PC-9 (cell line): ENCODE results near the gene SCGB1A1. TPM values are rescaled to one million over a fixed set of nuclear protein-coding genes. Genes with fewer than 3 reads are reported as not detected.

Experiments
- BruUV-seq: library from RNA; stranded (reverse); fragments of 400-500 nt; replicated peaks from 2 replicates; lab custom pipeline; 2021; lab: Mats Ljungman, UMichigan
- CTCF ChIA-PET: fragments of 300-600 bp; sonication (Branson Sonifier 250); formaldehyde crosslinking; loops from one replicate; lab custom pipeline; 2022; ENCODE audit warnings: antibody characterized with exemption; lab: Charles Lee
- POLR2A ChIA-PET: fragments of 300-600 bp; sonication (Branson Sonifier 250); formaldehyde crosslinking; loops from one replicate; lab custom pipeline; 2022; ENCODE audit warnings: antibody characterized with exemption; ENCODE audit not compliant: unreplicated experiment; lab: Charles Lee
- DNase-seq, 2 experiments: peaks; one replicate each; pipeline versions ENCODE4 v3.0.0 to v3.0.0-alpha.2; 2015 to 2022; ENCODE audit warnings: mixed read lengths in 1 of 2
- H2AFZ ChIP-seq: fragments of 200-600 bp; sonication (generic); 2 replicates; pipeline ENCODE4 v1.8.1; 2017; ENCODE audit warnings: antibody characterized with exemption
- H3F3A ChIP-seq: fragments of 200-600 bp; sonication (generic); 2 replicates; pipeline ENCODE4 v1.8.1; 2017; ENCODE audit warnings: antibody characterized with exemption, mild to moderate bottlenecking, low read depth; ENCODE audit not compliant: insufficient read depth
- H3K27ac ChIP-seq: fragments of 200-600 bp; sonication (generic); 2 replicates; pipeline ENCODE4 v1.6.1; 2016; ENCODE audit warnings: mixed run types
- H3K27me3 ChIP-seq: fragments of 200-600 bp; sonication (generic); 2 replicates; pipeline ENCODE4 v1.6.1; 2016; ENCODE audit warnings: low read depth, mixed run types; ENCODE audit not compliant: insufficient read depth
- H3K36me3 ChIP-seq: fragments of 200-600 bp; sonication (generic); 2 replicates; pipeline ENCODE4 v1.6.1; 2016; ENCODE audit warnings: low read depth, mixed run types
- H3K4me1 ChIP-seq: fragments of 200-600 bp; sonication (generic); replicated peaks from 2 replicates; pipeline ENCODE4 v1.6.1; 2016; ENCODE audit warnings: mixed run types; ENCODE audit not compliant: insufficient read depth
- H3K4me2 ChIP-seq: fragments of 200-600 bp; sonication (generic); 2 replicates; pipeline ENCODE4 v1.6.1; 2017; ENCODE audit warnings: mixed run types
- H3K4me3 ChIP-seq: fragments of 200-600 bp; sonication (generic); 2 replicates; pipeline ENCODE4 v1.6.1; 2016; ENCODE audit warnings: mixed run types
- H3K79me2 ChIP-seq: fragments of 200-600 bp; sonication (generic); 2 replicates; pipeline ENCODE4 v1.6.1; 2017; ENCODE audit warnings: low read depth, mixed run types
- H3K9me2 ChIP-seq: fragments of 200-600 bp; sonication (generic); 2 replicates; pipeline ENCODE4 v1.8.1; 2017; ENCODE audit warnings: mild to moderate bottlenecking; ENCODE audit not compliant: insufficient read depth
- H3K9me3 ChIP-seq: fragments of 200-600 bp; sonication (generic); 2 replicates; pipeline ENCODE4 v1.8.1; 2016; ENCODE audit warnings: low read depth; ENCODE audit not compliant: insufficient read depth
- H4K20me1 ChIP-seq: fragments of 200-600 bp; sonication (generic); 2 replicates; pipeline ENCODE4 v1.8.1; 2017; ENCODE audit not compliant: insufficient read depth
- CTCF ChIP-seq: fragments of 200-600 bp; sonication (generic); conservative IDR thresholded peaks from 2 replicates; pipeline ENCODE4 v1.6.1; 2017; ENCODE audit warnings: mixed run types, antibody characterized with exemption, mild to moderate bottlenecking, moderate library complexity
- EZH2 ChIP-seq: fragments of 200-600 bp; sonication (generic); IDR thresholded peaks from 2 replicates; pipeline ENCODE4 v1.8.0; 2017; ENCODE audit warnings: antibody characterized with exemption, low read depth
- intact Hi-C: fragments of 100-400 bp; cut with micrococcal nuclease; formaldehyde crosslinking; loops from one replicate; pipeline ENCODE4 v1.10.0; 2022; ENCODE audit not compliant: unreplicated experiment
- total RNA-seq: library from RNA; stranded (reverse); gene quantifications from 2 replicates; pipeline ENCODE4 v1.2.3, GENCODE V29; 2021

Gene SCGB1A1
- total RNA-seq, 1 experiment from 2014 or later = not detected

- no peaks in the 10 kb centered on the region for H3K36me3 ChIP-seq
- no TSS peak for BruUV-seq
- peaks cover 27% of the 10 kb centered on the region for H3K4me1 ChIP-seq
- no peaks in the 10 kb centered on the region for H3K79me2 ChIP-seq
- intact Hi-C loops = loop anchor here (5.0 kb wide), 1 partner anchor 395 kb away; the partner anchor contains the start of gene TMEM179B
- H3K27ac ChIP-seq = no peak overlapping the region
- no peaks in the 10 kb centered on the region for H4K20me1 ChIP-seq
- TF ChIP-seq CTCF = no peak
- no peak for TF ChIP-seq EZH2
- H3K9me2 ChIP-seq = no peaks in the 10 kb centered on the region
- H3K27me3 ChIP-seq = no peaks in the 10 kb centered on the region
- H3F3A ChIP-seq = peaks cover 29% of the 10 kb centered on the region; the same call in 1 of the 2 replicates
- CTCF ChIA-PET = interaction anchor here (0.6 kb wide), 1 partner anchor 271 kb away, joined by 3 read pairs; no protein-coding TSS in a partner anchor
- no peaks in the 10 kb centered on the region for H3K9me3 ChIP-seq
- no peak overlapping the region for H3K4me2 ChIP-seq
- DNase-seq = no peak
- no peak overlapping the region for H2AFZ ChIP-seq
- H3K4me3 ChIP-seq = no peak overlapping the region
- POLR2A ChIA-PET = interaction anchor here (0.6 to 0.7 kb wide), 2 partner anchors 172 to 261 kb away, joined by 3 to 4 read pairs; partner anchors contain the start of gene INTS5
These were observed 27.0 kb upstream of the SCGB1A1 start for GRCh38 chr11:62391642-62392425.

- peaks cover 27% of the 10 kb centered on the region for H3K4me1 ChIP-seq
- no peaks in the 10 kb centered on the region for H3K9me3 ChIP-seq
- DNase-seq = no peak
- intact Hi-C loops = loop anchor here (5.0 kb wide), 1 partner anchor 395 kb away; the partner anchor contains the start of gene TMEM179B
- ChIA-PET CTCF (interaction anchor here (0.5 to 0.6 kb wide), 2 partner anchors 156 to 271 kb away, joined by 3 read pairs; no protein-coding TSS in a partner anchor), POLR2A (interaction anchor here (0.7 kb wide), 1 partner anchor 261 kb away, joined by 3 read pairs; the partner anchor contains the start of gene INTS5)
- H3K4me2 ChIP-seq = no peak overlapping the region
- no peaks in the 10 kb centered on the region for H4K20me1 ChIP-seq
- TF ChIP-seq CTCF (no peak), EZH2 (no peak)
- no peak overlapping the region for H3K4me3 ChIP-seq
- no peaks in the 10 kb centered on the region for H3K27me3 ChIP-seq
- H3K9me2 ChIP-seq = no peaks in the 10 kb centered on the region
- peak overlapping the region; percentile 69 for H3K27ac ChIP-seq
- H3K79me2 ChIP-seq = no peaks in the 10 kb centered on the region
- H3K36me3 ChIP-seq = no peaks in the 10 kb centered on the region
- BruUV-seq = no TSS peak
- no peak overlapping the region for H2AFZ ChIP-seq
- H3F3A ChIP-seq = peaks cover 29% of the 10 kb centered on the region; the same call in 1 of the 2 replicates
These were observed 26.3 kb upstream of the SCGB1A1 start for GRCh38 chr11:62392506-62392905.

- BruUV-seq = no TSS peak
- H2AFZ ChIP-seq = no peak overlapping the region
- H3K9me2 ChIP-seq = no peaks in the 10 kb centered on the region
- intact Hi-C loops = loop anchor here (5.0 kb wide), 1 partner anchor 394 kb away; the partner anchor contains the start of gene TMEM179B
- peak overlapping the region; percentile 69 for H3K27ac ChIP-seq
- H3K79me2 ChIP-seq = no peaks in the 10 kb centered on the region
- no peak overlapping the region for H3K4me3 ChIP-seq
- peak; percentile 39 to 87 for DNase-seq
- H3K36me3 ChIP-seq = no peaks in the 10 kb centered on the region
- TF ChIP-seq EZH2 = no peak
- peak; percentile 63; the same call in 1 of the 2 replicates for TF ChIP-seq CTCF
- H3K4me2 ChIP-seq = peak overlapping the region; percentile 17
- no peaks in the 10 kb centered on the region for H3K9me3 ChIP-seq
- peaks cover 27% of the 10 kb centered on the region for H3K4me1 ChIP-seq
- no peaks in the 10 kb centered on the region for H3K27me3 ChIP-seq
- ChIA-PET POLR2A (interaction anchor here (0.6 to 0.7 kb wide), 2 partner anchors 248 to 334 kb away, joined by 3 to 6 read pairs; partner anchors contain the start of gene HNRNPUL2), CTCF (interaction anchor here (0.5 to 1.3 kb wide), 6 partner anchors 8 to 585 kb away, joined by 3 to 13 read pairs (median 4); no protein-coding TSS in a partner anchor)
- H4K20me1 ChIP-seq = no peaks in the 10 kb centered on the region
- H3F3A ChIP-seq = peaks cover 29% of the 10 kb centered on the region; the same call in 1 of the 2 replicates
These were observed 25.7 kb upstream of the SCGB1A1 start for GRCh38 chr11:62393061-62393611.
